ENCODE measurements around the gene PALM. TPM values are rescaled to one million over a fixed set of nuclear protein-coding genes. Genes with fewer than 3 reads are reported as not detected.

Gene PALM
- total RNA-seq, 2 experiments from 2014 or later = 1.2 TPM; not detected in 1

- TF ChIP-seq CTCF (conservative IDR thresholded peaks at IDR 0.05; ENCODE audit: low read length) = no peak
- no peak for TF ChIP-seq EZH2phosphoT487 (IDR thresholded peaks at IDR 0.05; ENCODE audit: borderline replicate concordance, low read depth, low read length)
- ChIA-PET CTCF (ENCODE audit: unreplicated experiment) (no interaction called here), POLR2A (no interaction called here)
- Histone ChIP-seq H3K27ac (ENCODE audit: low read depth, low read length, poor library complexity, severe bottlenecking) (no peak overlapping the region), H3K79me2 (ENCODE audit: insufficient read depth, low read depth, low read length) (no peaks in the 10 kb centered on the region), H3K4me2 (ENCODE audit: low read length) (no peak overlapping the region), H3K9me2 (ENCODE audit: insufficient read depth, low read length) (no peaks in the 10 kb centered on the region), H4K20me1 (ENCODE audit: insufficient read depth, low read length) (no peaks in the 10 kb centered on the region), H3K36me3 (ENCODE audit: insufficient read depth, low read length) (no peaks in the 10 kb centered on the region), H2AFZ (ENCODE audit: low read length) (no peak overlapping the region), H3K9me3 (ENCODE audit: low read length) (no peaks in the 10 kb centered on the region), H3K4me1 (ENCODE audit: insufficient read depth, low read length, poor library complexity, severe bottlenecking) (no peaks in the 10 kb centered on the region), H3K4me3 (ENCODE audit: low read depth, low read length, poor library complexity, severe bottlenecking) (no peak overlapping the region)
- intact Hi-C loops (cut with micrococcal nuclease; ENCODE audit: unreplicated experiment) = loop anchor here (1.0 to 2.0 kb wide), 3 partner anchors 93 to 213 kb away; no protein-coding TSS in a partner anchor
- BruUV-seq (replicated peaks) = no TSS peak
- DNase-seq (ENCODE audit: low spot score) = no peak
These were observed 60.9 kb downstream of the PALM start for GRCh38 chr19:769616-770015.

GRCh38 chr19:771332-771785 is 62.6 kb downstream of the PALM start:
- CTCF ChIA-PET (ENCODE audit: unreplicated experiment) = no interaction called here
- no peak overlapping the region for H2AFZ ChIP-seq (ENCODE audit: low read length)
- intact Hi-C loops (cut with micrococcal nuclease; ENCODE audit: unreplicated experiment) = loop anchor here (2.0 kb wide), 2 partner anchors 91 to 211 kb away; no protein-coding TSS in a partner anchor

More at GRCh38 chr19:771332-771785, 62.6 kb downstream of the PALM start:
- TF ChIP-seq EZH2phosphoT487 (IDR thresholded peaks at IDR 0.05; ENCODE audit: borderline replicate concordance, low read depth, low read length) (no peak), CTCF (conservative IDR thresholded peaks at IDR 0.05; ENCODE audit: low read length) (peak; percentile 61)
- H3K9me3 ChIP-seq (ENCODE audit: low read length) = no peaks in the 10 kb centered on the region
- POLR2A ChIA-PET = no interaction called here
- H4K20me1 ChIP-seq (ENCODE audit: insufficient read depth, low read length) = no peaks in the 10 kb centered on the region
- peak; percentile 45 for DNase-seq (ENCODE audit: low spot score)
- no peaks in the 10 kb centered on the region for H3K36me3 ChIP-seq (ENCODE audit: insufficient read depth, low read length)
- no peak overlapping the region for H3K27ac ChIP-seq (ENCODE audit: low read depth, low read length, poor library complexity, severe bottlenecking)
- H3K4me2 ChIP-seq (ENCODE audit: low read length) = no peak overlapping the region
- H3K9me2 ChIP-seq (ENCODE audit: insufficient read depth, low read length) = no peaks in the 10 kb centered on the region
- H3K4me1 ChIP-seq (ENCODE audit: insufficient read depth, low read length, poor library complexity, severe bottlenecking) = no peaks in the 10 kb centered on the region
- H3K4me3 ChIP-seq (ENCODE audit: low read depth, low read length, poor library complexity, severe bottlenecking) = no peak overlapping the region
- no TSS peak for BruUV-seq (replicated peaks)
- no peaks in the 10 kb centered on the region for H3K79me2 ChIP-seq (ENCODE audit: insufficient read depth, low read depth, low read length)
